Measurements from ENCODE around the gene NFYB. TPM values are rescaled to one million over a fixed set of nuclear protein-coding genes. Genes with fewer than 3 reads are reported as not detected.
"Not testable (repeated sequence)": the region's sequence is repeated elsewhere in the genome, so short reads cannot be mapped to it uniquely, and the experiment has no call there.

The NFYB gene
- total RNA-seq, 2 donors from 2014 or later, result 11.7 to 13.7 TPM

GRCh38 chr12:104126548-104126947 lies 11.5 kb downstream of the NFYB start:
- no peak for DNase-seq
- no peaks in the 10 kb centered on the region for H3K27me3 Mint-ChIP-seq
- peaks cover 10% of the 10 kb centered on the region for H3K4me1 Mint-ChIP-seq
- H3K4me3 Mint-ChIP-seq, result no peak overlapping the region
- H3K9me3 ChIP-seq (ENCODE audit: control insufficient read depth, low read length, poor library complexity, severe bottlenecking), result no peaks in the 10 kb centered on the region
- no peak overlapping the region for H3K27ac Mint-ChIP-seq
- peaks cover 4% of the 10 kb centered on the region for H3K36me3 Mint-ChIP-seq (ENCODE audit: low read depth)
- no peak for ATAC-seq

- Mint-ChIP-seq H3K4me3 (no peak overlapping the region), H3K27me3 (no peaks in the 10 kb centered on the region), H3K36me3 (ENCODE audit: low read depth) (no peaks in the 10 kb centered on the region), H3K4me1 (peaks cover 4% of the 10 kb centered on the region), H3K27ac (no peak overlapping the region)
- no peaks in the 10 kb centered on the region for H3K9me3 ChIP-seq (ENCODE audit: control insufficient read depth, low read length, poor library complexity, severe bottlenecking)
- DNase-seq (no peak), ATAC-seq (no peak)
Observed at GRCh38 chr12:104122298-104122697, 15.7 kb downstream of the NFYB start.

GRCh38 chr12:104121001-104121400 lies 17.0 kb downstream of the NFYB start:
- no peaks in the 10 kb centered on the region for H3K9me3 ChIP-seq (ENCODE audit: control insufficient read depth, low read length, poor library complexity, severe bottlenecking)
- DNase-seq, result no peak
- ATAC-seq, result no peak
- no peak overlapping the region for H3K4me3 Mint-ChIP-seq
- H3K27ac Mint-ChIP-seq, result no peak overlapping the region
- H3K27me3 Mint-ChIP-seq, result no peaks in the 10 kb centered on the region
- H3K4me1 Mint-ChIP-seq, result peaks cover 4% of the 10 kb centered on the region
- H3K36me3 Mint-ChIP-seq (ENCODE audit: low read depth), result no peaks in the 10 kb centered on the region

DNA sequence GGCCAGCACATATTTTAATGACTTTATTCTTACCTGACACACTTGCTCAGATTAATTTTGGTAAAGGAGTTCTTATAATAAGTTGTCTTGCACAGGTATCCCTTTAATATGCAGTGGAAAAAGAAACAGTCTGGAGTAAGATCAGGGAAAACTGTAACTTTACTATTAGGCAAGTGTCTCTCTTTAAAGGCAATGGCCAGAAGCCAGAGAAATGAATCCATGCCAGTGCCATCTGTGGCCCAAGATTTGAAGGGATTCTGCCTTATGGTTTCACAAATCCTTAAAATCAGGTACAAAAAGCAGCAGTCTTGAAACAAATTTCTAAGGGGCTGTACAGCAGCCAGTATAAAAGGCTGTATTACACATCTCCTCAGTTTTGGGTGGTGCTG lies 22.4 kb downstream of the NFYB start:
- Mint-ChIP-seq H3K4me1 (peaks cover 7% of the 10 kb centered on the region), H3K27ac (peak overlapping the region; percentile 90), H3K36me3 (ENCODE audit: low read depth) (no peaks in the 10 kb centered on the region), H3K27me3 (no peaks in the 10 kb centered on the region), H3K4me3 (no peak overlapping the region)
- ATAC-seq (no peak), DNase-seq (no peak)
- H3K9me3 ChIP-seq (ENCODE audit: control insufficient read depth, low read length, poor library complexity, severe bottlenecking), result no peaks in the 10 kb centered on the region

- H3K9me3 ChIP-seq (ENCODE audit: control insufficient read depth, low read length, poor library complexity, severe bottlenecking); H3K4me3 Mint-ChIP-seq; ATAC-seq; H3K36me3 Mint-ChIP-seq (ENCODE audit: low read depth); H3K27me3 Mint-ChIP-seq; H3K4me1 Mint-ChIP-seq; DNase-seq: not testable (repeated sequence)
- H3K27ac Mint-ChIP-seq, result peak overlapping the region; percentile 90
Observed at GRCh38 chr12:104114834-104115586, 23.0 kb downstream of the NFYB start.

DNA sequence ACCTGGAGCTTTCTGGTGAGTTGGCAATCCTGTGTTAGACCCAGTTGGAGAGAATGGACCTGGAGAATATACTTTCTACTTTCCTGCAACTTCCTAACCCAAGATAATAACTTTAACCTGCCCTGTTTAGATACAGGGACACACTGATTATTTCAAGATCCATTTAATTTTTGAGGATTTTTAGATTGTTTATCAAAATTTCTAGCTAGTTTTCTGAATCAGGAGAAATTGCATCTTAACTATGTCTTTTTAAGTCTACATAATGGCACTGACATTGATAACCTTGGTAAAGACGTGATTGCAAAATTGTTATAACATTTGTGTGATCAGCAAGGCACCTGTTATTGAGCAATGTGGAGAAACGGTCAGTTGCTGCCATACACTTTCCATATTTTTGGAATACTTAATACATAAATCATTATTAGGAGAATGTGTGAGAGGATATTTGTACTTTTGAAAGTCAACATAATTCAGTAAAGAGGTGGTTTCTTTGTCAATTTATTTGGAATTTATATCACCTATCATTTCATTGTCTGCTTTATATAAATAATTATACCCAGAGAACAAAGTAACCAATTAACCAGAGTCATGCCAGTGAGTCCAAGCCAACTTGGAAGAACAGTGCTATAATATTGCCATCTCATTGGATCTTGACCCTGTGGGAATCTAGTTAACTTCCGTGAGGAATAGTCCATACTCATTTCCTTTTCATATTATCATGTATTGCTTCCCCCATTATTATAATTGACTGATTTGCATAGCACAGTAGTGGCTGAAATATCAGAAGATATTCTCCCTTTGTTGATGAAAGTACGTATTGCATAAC lies 28.4 kb downstream of the NFYB start:
- no peaks in the 10 kb centered on the region for H3K9me3 ChIP-seq (ENCODE audit: control insufficient read depth, low read length, poor library complexity, severe bottlenecking)
- H3K4me3 Mint-ChIP-seq, result no peak overlapping the region
- ATAC-seq (no peak), DNase-seq (no peak)
- H3K27ac Mint-ChIP-seq, result no peak overlapping the region
- no peaks in the 10 kb centered on the region for H3K27me3 Mint-ChIP-seq
- H3K4me1 Mint-ChIP-seq, result peaks cover 17% of the 10 kb centered on the region
- peaks cover 3% of the 10 kb centered on the region for H3K36me3 Mint-ChIP-seq (ENCODE audit: low read depth)

- DNase-seq (peak; percentile 56 to 80 (median 63)), ATAC-seq (peak; percentile 96)
- Mint-ChIP-seq H3K4me3 (peak overlapping the region; percentile 31), H3K36me3 (ENCODE audit: low read depth) (peaks cover 3% of the 10 kb centered on the region), H3K27ac (peak overlapping the region; percentile 67), H3K4me1 (peaks cover 17% of the 10 kb centered on the region), H3K27me3 (no peaks in the 10 kb centered on the region)
- no peaks in the 10 kb centered on the region for H3K9me3 ChIP-seq (ENCODE audit: control insufficient read depth, low read length, poor library complexity, severe bottlenecking)
Observed at GRCh38 chr12:104108755-104109445, 29.1 kb downstream of the NFYB start.

- H3K27me3 Mint-ChIP-seq, result no peaks in the 10 kb centered on the region
- H3K4me3 Mint-ChIP-seq, result no peak overlapping the region
- ATAC-seq (no peak), DNase-seq (no peak)
- peaks cover 3% of the 10 kb centered on the region for H3K36me3 Mint-ChIP-seq (ENCODE audit: low read depth)
- H3K27ac Mint-ChIP-seq, result peak overlapping the region; percentile 27
- H3K9me3 ChIP-seq (ENCODE audit: control insufficient read depth, low read length, poor library complexity, severe bottlenecking), result no peaks in the 10 kb centered on the region
- H3K4me1 Mint-ChIP-seq, result peaks cover 17% of the 10 kb centered on the region
Observed at GRCh38 chr12:104106965-104107364, 31.0 kb downstream of the NFYB start.

DNA sequence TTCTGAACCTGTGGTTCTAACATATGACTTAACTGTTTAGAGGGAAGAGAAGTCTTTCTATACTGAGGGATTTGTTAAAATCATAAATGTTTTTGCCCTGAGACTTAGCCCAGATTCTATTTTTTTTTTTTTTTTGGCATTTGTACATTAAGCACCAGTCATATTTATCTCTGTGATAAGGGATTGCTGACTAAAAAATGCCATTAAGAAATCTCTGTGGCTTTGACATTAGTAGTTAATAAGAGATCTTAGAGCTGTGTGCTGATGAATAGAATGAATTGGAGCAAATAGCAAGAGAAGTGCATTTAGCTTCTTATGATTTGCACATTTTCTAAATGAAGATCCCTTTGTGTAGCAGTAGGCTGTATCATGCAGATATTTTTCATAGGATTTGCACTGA lies 32.5 kb downstream of the NFYB start:
- H3K27me3 Mint-ChIP-seq, result no peaks in the 10 kb centered on the region
- H3K4me3 Mint-ChIP-seq, result no peak overlapping the region
- ATAC-seq (no peak), DNase-seq (no peak)
- H3K9me3 ChIP-seq (ENCODE audit: control insufficient read depth, low read length, poor library complexity, severe bottlenecking), result no peaks in the 10 kb centered on the region
- H3K27ac Mint-ChIP-seq, result no peak overlapping the region
- peaks cover 13% of the 10 kb centered on the region for H3K4me1 Mint-ChIP-seq
- H3K36me3 Mint-ChIP-seq (ENCODE audit: low read depth), result peaks cover 3% of the 10 kb centered on the region

- ATAC-seq (no peak), DNase-seq (no peak)
- Mint-ChIP-seq H3K27me3 (no peaks in the 10 kb centered on the region), H3K36me3 (ENCODE audit: low read depth) (peaks cover 2% of the 10 kb centered on the region), H3K4me1 (peaks cover 6% of the 10 kb centered on the region), H3K27ac (no peak overlapping the region), H3K4me3 (no peak overlapping the region)
- H3K9me3 ChIP-seq (ENCODE audit: control insufficient read depth, low read length, poor library complexity, severe bottlenecking), result no peaks in the 10 kb centered on the region
Observed at GRCh38 chr12:104097954-104098353, 40.1 kb downstream of the NFYB start.

DNA sequence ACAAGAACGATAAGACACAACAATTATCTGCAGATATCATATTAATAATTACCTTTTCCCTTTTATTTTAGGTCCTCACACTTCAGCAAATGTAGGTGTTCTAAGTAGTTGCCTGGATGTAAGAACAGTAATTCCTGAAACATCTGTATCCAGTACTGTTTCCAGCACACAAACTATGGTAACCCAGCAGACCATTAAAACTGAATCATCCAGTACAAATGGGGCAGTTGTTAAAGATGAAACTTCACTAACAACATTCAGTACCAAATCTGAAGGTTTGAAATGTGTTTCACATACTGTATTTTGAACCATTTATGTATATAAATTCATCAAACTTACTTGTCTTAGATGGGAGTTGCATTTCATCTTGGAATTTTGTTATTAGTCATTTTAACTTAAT lies 42.7 kb downstream of the NFYB start:
- peaks cover 2% of the 10 kb centered on the region for H3K36me3 Mint-ChIP-seq (ENCODE audit: low read depth)

DNA sequence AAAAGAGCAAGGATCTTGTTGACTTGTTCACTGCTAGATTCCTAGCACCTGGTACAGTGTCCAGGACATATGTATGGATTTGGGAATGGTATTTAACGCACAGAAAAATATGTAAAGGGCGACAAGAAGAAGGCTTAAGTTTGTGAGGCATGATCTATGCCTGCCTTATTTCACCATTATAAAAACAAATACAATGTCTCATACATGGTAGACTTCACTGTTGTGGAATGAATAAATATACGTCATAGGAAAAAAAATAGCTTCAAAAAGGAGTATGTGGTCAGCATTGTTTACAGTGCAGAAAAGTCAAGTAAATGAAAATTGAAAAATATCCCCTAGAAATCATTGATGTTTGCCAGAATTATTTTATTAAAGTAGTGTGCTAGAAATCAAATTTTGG lies 43.7 kb downstream of the NFYB start:
- Mint-ChIP-seq H3K27me3 (no peaks in the 10 kb centered on the region), H3K27ac (no peak overlapping the region)
- no peaks in the 10 kb centered on the region for H3K9me3 ChIP-seq (ENCODE audit: control insufficient read depth, low read length, poor library complexity, severe bottlenecking)

More for the DNA sequence above, 42.7 kb downstream of the NFYB start:
- Mint-ChIP-seq H3K4me1 (peaks cover 9% of the 10 kb centered on the region), H3K27ac (no peak overlapping the region), H3K4me3 (no peak overlapping the region), H3K27me3 (no peaks in the 10 kb centered on the region)
- no peak for ATAC-seq
- DNase-seq, result no peak
- H3K9me3 ChIP-seq (ENCODE audit: control insufficient read depth, low read length, poor library complexity, severe bottlenecking), result no peaks in the 10 kb centered on the region

GRCh38 chr12:104091136-104091535 lies 46.9 kb downstream of the NFYB start:
- DNase-seq (no peak), ATAC-seq (no peak)
- peaks cover 2% of the 10 kb centered on the region for H3K36me3 Mint-ChIP-seq (ENCODE audit: low read depth)
- H3K27ac Mint-ChIP-seq, result no peak overlapping the region
- no peaks in the 10 kb centered on the region for H3K9me3 ChIP-seq (ENCODE audit: control insufficient read depth, low read length, poor library complexity, severe bottlenecking)
- no peak overlapping the region for H3K4me3 Mint-ChIP-seq
- no peaks in the 10 kb centered on the region for H3K27me3 Mint-ChIP-seq
- peaks cover 9% of the 10 kb centered on the region for H3K4me1 Mint-ChIP-seq

More for the DNA sequence above, 43.7 kb downstream of the NFYB start:
- ATAC-seq, result no peak
- no peak for DNase-seq
- Mint-ChIP-seq H3K4me3 (no peak overlapping the region), H3K4me1 (peaks cover 9% of the 10 kb centered on the region), H3K36me3 (ENCODE audit: low read depth) (peaks cover 2% of the 10 kb centered on the region)
